Activated T-cell treated with anti-CD3 and anti-CD28 coated beads for 1 hour (primary cell): ENCODE results near the gene STYXL1.
A peak's percentile ranks its signal among the peaks of the same experiment; 100 is the strongest.
"Not testable (repeated sequence)": the region's sequence is repeated elsewhere in the genome, so short reads cannot be mapped to it uniquely, and the experiment has no call there.

ENCODE experiments used
- DNase-seq: peaks from one replicate; pipeline ENCODE4 v3.0.0-alpha.2; 2020; ENCODE audit warnings: low read depth

STYXL1 gene, protein sequence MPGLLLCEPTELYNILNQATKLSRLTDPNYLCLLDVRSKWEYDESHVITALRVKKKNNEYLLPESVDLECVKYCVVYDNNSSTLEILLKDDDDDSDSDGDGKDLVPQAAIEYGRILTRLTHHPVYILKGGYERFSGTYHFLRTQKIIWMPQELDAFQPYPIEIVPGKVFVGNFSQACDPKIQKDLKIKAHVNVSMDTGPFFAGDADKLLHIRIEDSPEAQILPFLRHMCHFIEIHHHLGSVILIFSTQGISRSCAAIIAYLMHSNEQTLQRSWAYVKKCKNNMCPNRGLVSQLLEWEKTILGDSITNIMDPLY

DNA sequence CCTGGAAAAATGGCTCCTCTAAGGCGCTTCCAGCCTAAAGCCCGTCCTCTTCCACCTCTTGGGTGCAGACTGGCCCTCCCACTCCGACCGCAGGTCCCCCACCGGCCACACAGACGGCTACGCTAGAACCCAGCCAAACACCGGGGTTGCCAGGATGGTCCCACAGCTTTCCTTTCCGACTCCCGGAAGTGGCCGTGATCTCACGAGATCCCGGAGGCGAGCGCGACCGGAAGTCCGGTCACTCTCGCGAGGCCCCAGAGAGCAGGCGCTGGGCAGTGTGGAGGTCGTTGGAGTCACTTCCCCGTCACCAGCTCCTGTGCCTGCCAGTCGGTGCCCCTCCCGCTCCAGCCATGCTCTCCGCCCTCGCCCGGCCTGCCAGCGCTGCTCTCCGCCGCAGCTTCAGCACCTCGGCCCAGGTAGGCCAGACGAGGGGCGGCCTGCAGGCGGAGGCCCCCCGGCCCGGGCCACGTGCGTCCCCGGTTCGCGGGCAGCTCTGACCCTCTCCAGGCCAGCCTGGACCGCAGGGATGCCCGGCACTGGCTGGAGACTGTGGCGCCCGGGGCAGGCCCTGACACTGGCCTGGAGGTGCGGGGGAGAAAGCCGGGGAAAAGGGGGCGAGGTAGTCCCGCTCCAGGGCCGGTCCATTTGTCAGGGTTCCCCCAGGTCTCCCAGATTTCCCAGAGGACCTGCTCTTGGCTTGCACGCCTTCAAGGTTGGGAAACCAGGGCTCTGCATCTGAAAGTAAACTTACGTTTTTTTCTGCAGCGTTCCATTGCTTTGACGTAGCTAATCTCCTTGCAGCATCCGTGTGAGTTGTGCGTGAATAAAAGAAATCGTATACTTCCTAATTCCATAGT, at the start of gene STYXL1, which contains the start of gene MDH2:
Gene STYXL1 (minus strand): TSS at position 190 of the 857 bp plus-strand sequence. CDS start 17,477 bp downstream, outside the sequence.
Gene MDH2 (plus strand): TSS at position 296 of the 857 bp plus-strand sequence. CDS start 55 bp downstream, at position 351.
- peak; percentile 69 for DNase-seq

DNA sequence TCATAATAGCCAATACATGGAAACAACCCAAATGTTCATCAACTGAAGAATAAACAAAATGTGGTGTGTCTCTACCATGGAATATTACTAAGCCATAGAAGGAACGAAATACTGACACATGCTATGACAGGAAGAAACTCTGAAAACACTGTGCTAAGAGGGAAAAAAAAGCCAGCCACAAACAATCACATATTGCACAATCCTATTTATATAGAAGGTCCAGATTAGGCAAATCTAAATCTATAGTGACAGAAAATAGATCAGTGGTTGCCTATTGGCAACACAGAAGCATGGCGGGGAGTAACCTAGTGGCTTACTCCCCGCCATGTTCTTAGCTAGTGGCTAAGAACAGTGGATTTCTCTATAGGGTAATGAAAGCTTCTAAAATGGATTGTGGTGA, 48.1 kb upstream of the STYXL1 start:
- DNase-seq = no peak

DNA sequence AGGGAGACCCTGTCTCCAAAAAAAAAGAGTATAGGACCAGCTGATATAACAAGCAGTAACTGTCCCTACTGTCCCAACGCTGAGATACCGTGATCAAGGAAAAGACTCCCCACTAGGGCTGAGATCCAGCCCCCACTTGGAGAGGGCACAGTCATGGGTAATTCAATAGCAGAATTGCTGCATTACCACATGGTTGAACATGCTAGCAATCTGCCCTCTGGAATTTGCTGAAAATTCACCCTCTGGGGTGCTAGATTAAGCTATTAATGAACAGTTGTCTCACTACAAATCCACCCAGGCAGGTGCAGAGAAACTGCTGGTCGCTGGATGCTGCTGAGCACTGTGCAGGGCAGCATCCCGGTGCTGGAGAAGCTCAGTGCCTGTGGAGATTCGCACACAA, 46.5 kb upstream of the STYXL1 start:
- DNase-seq = not testable (repeated sequence)

DNA sequence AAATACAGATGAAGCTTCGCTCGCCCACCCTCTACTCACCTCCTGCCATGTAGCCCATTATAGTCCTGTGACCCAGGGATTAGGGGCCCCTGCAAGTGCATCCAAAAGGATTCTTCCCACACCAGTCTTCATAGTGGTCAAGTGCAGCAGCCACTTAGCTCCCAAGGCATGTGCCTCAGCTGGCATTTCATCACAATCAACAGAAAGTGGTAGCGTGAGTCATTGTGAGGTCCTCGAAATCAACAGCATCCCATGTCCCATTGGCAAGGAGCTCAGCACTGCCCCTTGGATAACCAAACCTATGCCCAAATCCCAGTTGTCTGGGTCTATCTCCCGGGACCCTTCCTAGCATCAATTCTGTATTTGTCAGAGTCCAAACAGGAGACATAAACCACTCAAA, 45.7 kb upstream of the STYXL1 start:
- DNase-seq = not testable (repeated sequence)

DNA sequence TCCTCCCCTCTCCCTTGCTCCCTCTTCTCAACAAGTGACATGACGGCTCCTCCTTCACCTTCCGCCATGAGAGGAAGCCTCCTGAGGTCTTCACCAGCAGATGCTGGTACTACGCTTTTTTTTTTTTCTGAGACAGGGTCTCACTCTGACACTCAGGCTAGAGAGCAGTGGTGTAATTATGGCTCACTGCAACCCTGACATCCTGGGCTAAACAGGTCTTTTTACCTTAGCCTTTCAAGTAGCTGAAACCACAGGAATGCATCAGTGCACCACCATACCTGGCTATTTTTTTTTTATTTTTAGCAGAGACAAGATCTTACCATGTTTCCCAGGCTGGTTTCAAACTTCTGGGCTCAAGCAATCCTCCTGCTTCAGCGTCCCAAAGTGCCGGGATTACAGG, 43.7 kb upstream of the STYXL1 start:
- no peak for DNase-seq

DNA sequence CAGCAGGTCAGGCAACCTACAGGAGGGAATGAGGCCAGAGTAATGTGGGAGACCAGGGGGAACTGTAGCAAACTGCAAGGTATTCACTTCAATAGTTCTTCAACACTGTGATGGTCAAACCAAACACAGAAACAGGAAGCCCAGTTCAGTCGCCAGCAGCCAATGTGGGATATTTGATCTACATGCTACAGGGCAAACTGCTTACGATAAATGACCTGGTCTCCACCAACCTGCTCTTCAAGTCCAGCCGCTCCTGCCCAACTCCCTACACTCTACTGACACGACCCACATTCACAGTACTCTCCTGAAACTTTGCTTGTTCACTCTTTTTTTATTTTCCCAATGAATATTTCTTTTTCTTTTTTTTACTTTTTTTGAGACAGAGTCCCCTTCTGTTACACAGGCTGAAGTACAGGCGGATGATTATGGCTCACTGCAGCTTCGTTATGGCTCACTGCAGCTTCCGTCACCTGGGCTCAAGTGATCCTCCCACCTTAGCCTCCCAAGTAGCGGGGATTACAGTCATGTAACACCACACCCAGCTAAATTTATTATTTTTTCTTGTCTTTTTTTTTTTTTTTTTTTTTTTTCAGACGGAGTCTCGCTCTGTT, 42.2 kb upstream of the STYXL1 start:
- DNase-seq = no peak

DNA sequence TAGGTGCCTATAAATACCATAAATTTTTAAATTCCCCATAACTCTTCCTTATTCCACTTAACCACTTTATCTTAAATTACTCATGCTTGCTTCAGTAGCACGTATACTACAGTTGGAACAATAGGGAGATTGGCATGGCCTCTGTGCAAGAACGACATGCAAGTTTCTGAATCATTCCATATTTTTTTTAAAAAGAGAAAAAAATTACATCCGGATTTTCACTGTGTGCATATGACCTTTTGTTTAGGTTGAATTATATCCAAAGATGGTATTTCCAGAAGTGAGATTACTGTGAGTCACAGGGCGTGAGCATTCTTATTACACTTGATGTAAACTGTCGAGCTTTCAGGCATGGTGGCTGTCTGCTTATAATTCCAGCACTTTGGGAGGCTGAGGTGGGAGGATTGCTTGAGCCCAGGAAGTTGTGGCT, 39.6 kb upstream of the STYXL1 start:
- not testable (repeated sequence) for DNase-seq

DNA sequence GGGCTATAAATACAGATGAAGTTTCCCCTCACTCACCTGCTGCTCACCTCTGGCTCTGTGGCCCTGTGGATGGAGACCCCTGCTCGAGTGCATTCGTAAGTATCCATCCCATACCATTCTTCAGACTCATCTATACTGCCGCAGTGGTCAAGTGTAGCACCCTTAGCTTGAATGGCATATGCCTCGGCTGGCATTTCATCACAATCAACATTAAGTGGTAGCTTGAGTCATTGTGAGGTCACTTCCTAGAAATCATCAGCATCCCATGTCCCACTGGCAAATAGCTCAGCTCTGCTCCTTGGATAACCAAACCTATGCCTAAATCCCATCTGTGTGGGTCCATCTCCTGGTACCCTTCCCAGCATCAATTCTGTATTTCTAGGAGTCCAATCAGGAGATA, 38.3 kb upstream of the STYXL1 start:
- no peak for DNase-seq

DNA sequence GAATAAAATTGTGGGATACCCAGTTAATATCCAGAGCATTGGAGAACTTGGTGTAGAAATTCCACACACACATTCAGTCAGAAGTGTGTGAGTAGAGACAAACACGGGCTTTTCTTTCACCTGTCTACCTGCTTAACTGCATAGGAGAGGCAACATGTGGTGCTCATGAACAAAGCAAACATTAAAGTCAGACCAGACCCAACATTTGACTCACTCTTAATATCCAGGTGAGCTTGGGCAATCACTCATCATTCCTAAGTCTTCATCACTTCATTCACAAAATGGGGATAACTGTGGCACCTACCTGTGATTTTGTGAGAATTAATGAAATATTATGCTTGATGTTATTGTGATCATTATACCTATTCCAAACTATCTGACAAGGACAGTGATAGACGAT, 36.3 kb upstream of the STYXL1 start:
- DNase-seq = not testable (repeated sequence)

DNA sequence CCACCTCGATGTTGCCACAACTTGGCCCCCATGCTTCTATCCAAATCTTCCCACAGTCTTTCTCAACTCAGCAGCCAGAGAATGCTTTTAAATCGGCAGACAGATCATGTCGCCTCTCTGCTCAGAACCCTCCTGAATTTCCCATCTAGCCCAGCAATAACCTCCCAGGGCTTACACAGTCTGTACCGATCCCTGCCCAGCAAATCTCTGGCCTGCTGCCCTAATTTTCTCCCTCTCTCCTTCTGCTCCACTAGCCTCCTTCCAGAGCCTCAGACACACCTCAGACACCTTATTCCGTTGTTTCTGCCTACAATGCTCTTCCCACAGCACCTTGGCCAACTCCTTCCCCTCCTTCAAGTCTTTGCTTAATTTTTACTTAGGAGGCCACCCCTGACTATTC, 32.4 kb upstream of the STYXL1 start:
- DNase-seq = no peak

DNA sequence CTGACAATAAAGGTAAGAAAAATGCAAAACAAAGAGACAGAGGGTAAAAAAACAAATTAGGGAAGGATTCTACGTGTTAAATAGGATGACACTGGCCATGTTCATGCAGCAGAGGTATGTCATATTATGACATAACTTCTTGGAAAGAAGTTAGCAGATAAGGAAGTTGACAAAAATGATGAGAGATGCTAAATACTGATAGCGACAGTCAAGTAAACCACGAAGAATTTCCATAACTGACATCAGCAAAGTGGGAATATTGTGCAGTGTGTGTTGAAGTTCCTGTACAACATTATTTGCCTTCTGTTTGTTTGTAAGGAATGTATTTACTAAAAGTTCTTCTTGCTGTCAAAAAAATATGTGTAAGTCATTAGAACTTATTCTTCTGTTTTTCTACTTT, 29.6 kb upstream of the STYXL1 start:
- DNase-seq = no peak

DNA sequence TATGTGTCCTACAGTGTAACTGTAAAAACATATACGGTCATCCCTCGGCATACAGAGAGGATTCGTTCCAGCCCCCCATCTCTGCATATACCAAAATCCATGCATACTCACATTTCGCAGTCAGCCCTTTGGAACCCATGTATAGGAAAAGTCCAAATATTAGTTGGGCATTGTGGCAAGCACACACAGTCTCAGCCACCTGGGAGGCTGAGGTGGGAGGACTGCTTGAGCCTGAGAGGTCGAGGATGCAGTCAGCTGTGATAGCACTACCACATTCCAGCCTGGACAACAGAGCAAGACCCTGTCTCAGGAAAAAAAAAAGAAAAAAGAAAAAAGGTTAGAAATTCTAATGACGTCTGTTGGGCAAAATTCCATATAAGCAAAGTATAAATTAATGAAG, 29.2 kb upstream of the STYXL1 start:
- no peak for DNase-seq

DNA sequence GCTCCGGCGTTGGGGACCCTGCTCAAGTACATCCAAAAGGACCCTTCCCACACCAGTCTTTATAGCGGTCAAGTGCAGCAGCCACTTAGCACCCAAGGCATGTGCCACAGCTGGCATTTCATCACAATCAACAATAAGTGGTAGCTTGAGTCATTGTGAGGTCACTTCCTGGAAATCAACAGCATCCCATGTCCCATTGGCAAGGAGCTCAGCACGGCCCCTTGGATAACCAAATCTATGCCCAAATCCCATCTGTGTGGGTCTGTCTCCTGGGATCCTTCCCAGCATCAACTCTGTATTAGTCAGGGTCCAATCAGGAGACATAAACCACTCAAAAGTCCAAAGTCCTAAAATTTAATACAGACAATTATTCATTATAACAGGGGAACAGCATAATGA, 27.2 kb upstream of the STYXL1 start:
- DNase-seq = no peak

DNA sequence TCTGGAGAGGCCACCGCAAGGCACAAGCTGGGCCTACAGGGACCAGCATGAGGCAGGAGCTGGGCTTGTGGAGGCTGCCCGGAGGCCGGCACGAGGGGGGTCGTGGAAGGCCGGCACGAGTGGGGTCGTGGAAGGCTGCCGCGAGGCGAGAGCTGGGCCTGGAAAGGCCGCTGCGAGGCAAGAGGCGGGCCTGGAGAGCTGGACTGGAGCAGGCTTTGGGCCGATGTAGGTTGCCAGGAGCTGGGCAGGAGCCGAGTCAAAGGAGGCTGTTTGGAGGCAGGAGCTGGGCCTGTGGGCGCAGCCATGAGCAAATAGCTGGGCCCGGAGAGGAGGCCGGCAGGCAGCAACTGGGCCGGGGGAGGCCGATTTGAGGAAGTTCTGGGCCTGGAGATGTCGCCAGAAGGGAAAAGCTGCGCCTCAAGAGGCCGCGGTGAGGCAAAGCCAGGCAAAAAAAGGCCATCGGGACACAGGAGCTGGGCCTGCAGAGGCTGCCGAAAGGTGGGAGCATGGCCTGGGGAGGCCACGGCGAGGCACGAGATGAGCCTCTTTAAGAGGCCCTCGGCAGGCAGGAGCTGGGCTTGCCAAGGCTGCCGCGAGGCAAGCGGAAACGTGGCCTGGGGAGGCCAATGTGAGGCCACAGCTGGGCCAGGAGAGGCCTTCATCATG, 26.6 kb upstream of the STYXL1 start:
- no peak for DNase-seq

DNA sequence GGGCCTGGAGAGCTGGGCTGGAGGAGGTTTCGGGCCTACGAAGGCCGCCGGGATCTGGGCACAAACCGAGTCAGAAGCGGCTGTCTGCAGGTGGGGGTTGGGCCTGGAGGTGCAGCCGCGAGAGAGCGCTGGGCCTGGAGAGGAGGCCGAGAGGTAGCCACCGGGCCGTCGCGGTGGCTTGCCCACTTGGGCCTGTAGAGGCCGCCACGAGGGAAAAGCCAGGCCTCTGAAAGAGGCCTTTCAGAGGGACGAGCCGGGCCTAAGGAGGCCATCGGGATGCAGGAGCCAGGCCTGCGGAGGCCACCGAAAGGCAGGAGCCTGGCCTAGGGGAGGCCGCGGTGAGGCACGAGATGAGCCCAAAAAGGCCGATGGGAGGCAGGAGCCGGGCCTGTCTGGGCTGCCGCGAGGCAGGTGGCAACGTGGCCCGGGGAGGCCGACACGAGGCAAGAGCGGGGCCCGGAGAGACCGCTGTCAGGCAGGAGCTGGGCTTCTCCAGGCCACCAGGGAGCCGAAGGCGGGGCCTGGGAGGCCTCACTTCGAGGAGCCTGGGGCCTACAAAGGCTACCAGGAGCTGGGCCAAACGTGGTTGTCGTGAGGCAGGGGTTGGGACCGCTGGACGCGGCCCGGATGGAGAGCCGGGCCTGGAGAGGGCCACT, 25.7 kb upstream of the STYXL1 start:
- DNase-seq = no peak

DNA sequence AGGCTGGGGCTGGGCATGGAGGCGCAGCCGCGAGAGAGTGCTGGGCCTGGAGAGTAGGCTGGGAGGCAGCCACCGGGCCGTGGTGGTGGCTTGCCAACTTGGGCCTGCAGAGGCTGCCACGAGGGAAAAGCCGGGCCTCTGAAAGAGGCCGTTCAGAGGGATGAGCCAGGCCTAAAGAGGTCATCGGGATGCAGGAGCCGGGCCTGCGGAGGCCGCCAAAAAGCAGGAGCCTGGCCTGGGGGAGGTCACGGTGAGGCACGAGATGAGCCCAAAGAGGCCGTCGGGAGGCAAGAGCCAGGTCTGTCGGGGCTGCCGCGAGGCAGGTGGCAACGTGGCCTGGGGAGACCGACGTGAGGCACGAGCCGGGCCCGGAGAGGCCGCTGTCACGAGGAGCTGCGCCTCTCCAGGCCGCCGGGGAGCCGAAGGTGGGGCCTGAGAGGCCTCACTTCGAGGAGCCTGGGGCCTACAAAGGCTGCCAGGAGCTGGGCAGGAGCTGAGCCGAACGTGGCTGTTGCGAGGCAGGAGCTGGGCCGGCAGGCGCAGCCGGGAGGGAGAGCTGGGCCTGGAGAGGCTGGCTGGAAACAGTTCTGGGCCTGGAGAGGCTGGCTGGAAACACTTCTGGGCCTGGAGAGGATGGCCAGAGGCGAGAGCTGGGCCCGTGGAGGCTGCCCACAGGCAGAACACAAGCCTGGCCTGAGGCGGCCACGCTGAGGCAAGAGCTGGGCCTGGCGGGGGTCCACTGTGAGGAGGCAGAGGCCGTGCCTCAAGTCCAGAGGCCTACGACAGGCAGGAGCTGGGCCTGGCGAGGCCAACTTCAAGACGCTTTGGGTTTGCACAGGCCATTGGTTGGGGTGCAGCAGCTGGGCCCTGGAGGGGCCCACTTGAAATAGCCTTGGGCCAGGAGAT, 24.7 kb upstream of the STYXL1 start:
- no peak for DNase-seq

DNA sequence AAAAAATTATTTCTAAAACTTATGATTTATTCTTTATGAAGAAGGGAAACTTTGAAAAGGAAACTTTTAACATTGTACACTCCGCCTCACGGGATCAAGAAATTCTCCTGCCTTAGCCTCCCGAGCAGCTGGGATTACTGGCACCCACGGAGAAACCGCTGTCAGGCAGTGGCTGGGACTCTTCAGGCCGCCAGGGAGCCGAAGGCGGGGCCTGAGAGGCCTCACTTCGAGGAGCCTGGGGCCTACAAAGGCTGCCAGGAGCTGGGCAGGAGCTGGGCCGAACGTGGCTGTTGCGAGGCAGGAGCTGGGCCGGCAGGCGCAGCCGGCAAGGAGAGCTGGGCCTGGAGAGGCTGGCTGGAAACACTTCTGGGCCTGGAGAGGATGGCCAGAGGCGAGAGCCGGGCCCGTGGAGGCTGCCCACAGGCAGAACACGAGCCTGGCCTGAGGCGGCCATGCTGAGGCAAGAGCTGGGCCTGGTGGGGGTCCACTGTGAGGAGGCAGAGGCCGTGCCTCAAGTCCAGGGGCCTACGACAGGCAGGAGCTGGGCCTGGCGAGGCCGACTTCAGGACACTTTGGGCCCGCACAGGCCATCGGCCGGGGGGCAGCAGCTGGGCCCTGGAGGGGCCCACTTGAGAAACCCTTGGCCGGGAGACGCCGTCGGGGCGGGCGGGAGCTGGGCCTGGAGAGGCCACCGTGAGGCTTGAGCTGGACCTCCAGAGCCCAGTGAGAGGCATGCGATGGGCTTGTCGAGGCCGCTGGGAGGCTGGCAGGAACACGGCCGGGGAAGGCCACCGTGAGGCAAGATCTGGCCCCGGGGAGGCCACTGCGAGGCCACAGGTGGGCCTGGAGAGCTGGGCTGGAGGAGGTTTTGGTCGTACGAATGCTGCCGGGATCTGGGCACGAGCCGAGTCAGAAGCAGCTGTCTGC, 23.8 kb upstream of the STYXL1 start:
- no peak for DNase-seq

DNA sequence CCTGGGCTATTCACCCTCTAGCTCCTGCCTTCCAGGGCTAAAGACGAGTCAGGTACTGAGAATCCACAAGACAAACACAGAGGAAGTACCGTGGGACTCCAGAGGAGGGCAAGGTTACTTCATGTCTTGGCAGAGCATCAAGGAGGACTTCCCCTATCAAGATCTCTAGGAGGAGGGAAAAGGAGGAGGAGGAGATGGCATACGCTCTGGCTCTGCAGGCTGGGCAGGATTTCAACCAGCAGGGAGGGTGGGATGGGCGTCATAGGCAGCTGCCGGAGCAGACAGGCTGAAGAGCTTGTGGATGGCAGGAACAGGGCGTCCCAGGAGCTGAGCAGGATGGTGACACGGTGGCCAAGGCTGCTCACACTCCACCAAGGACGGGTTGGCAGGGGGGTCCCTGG, 21.4 kb upstream of the STYXL1 start:
- no peak for DNase-seq

DNA sequence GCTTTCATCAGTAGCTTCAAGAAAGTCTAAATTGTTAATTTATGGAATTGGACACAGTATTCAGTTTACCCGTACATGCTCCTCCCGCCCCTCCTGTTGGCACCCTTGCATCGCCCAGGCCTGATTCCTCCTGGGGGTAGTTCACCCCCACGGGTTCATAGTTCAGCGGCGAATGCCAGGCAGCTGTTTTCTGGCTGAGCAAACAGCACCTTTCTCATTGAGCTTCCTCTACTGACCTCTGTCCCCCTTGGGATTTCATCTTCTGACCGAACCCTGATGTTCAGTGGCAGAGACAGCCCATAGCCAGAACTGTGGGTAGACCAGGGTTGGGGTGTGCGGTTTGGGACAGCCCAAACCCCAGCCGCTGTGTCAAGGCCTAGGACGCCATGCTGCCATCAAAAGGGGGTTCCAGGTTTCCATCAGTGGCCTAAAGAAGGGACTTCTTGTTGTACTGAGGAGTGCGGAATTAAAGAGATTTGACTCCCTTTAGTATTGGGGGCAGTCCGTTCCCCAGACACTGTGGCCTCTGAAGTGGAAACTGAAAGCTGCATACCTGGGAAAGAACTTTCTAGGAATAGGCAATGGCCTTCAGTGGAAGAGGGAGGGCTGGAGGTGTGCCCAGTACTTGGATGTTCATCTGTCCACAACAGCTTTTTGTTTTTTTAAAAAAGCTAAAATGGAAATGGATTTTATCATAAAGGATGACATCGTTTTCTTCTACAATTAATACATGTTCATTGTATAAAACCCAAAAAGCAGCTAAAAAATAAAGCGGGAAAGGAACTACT, 19.1 kb upstream of the STYXL1 start:
- DNase-seq = no peak
